ENCODE data around the gene BOK.
A peak's percentile ranks its signal among the peaks of the same experiment; 100 is the strongest.

DNA sequence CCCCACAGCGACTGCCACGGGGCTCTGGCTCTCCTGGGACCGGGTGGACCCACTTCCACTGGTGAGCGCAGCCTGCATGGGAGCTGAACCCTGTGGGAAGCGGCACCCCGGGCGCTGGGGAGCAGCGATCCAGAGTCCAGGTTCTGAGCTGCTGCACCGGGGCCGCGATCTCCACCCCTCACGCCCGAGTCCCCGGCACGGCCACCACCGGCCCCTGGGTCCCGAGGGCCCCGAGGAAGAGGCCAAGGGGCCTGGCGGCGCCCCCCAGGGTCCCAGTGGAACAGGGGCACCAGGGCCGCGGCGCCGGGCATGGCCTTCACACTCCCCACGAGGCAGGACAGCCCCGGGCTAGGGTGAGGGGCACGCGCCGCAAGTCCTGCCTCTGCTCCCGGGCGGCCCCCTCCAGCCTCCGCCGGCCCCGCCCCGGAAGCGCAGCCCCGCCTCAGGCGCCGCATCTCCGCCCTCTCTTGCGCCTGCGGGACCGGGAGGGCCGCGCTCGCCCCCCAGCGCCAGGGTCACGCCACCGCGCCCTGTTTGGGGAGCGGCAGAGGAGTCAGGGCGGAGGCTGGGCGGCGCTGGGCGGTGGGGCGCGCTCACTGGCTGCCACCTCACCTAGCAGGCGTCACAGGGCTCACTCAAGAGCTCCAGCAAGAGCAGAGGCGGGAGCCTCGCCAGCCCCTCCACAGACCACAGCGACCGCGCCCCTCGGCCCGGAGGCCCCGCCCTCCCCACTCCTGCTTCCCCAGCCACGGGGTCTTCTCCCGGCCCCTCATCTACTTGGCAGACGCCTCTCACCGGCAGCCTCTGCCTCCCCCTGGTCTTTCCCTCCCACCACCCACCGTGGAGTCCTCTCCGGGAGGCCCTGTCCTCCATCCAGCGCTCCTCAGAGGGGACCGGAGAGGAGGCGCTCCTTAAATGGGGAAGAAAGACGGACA, 51.6 kb downstream of the BOK start:
- TF ChIP-seq, protein P1, sequence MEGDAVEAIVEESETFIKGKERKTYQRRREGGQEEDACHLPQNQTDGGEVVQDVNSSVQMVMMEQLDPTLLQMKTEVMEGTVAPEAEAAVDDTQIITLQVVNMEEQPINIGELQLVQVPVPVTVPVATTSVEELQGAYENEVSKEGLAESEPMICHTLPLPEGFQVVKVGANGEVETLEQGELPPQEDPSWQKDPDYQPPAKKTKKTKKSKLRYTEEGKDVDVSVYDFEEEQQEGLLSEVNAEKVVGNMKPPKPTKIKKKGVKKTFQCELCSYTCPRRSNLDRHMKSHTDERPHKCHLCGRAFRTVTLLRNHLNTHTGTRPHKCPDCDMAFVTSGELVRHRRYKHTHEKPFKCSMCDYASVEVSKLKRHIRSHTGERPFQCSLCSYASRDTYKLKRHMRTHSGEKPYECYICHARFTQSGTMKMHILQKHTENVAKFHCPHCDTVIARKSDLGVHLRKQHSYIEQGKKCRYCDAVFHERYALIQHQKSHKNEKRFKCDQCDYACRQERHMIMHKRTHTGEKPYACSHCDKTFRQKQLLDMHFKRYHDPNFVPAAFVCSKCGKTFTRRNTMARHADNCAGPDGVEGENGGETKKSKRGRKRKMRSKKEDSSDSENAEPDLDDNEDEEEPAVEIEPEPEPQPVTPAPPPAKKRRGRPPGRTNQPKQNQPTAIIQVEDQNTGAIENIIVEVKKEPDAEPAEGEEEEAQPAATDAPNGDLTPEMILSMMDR (IDR thresholded peaks at IDR 0.05; ENCODE audit: low read depth, low read length), result peak; percentile 46
- TF ChIP-seq EZH2phosphoT487 (IDR thresholded peaks at IDR 0.05; ENCODE audit: low read depth), result no peak
